ENCODE results near the gene VLDLR. TPM values are rescaled to one million over a fixed set of nuclear protein-coding genes. Genes with fewer than 3 reads are reported as not detected.

Gene VLDLR
- total and polyA plus RNA-seq, 2 of the 13 experiments (the other 11 are each of a cell fraction or from before 2014, with no cell fraction given), result 3.4 to 10.5 TPM

DNA sequence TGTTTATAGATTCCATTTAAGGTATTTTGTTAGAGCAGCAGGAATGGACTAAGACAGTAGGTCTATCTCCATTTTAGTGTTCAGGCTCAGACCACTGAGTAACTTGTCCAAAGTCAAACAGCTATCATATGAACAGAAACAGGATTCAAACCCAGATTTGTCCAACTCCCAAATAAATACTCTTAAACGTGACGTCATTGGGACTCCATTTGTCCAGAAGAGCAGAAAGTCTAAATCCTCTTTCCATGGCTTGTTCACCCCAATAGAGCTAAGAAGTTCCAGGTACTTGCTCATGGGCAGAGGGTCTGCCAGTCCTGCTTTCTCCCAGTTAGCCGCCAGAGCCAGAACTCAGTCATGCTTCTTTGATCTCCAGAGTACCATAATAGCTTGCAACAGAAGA lies 16.3 kb upstream of the VLDLR start:
- no peaks in the 10 kb centered on the region for H4K20me1 ChIP-seq (ENCODE audit: insufficient read depth, low read length)
- no peaks in the 10 kb centered on the region; a peak in 1 of 5 replicates for H3K27me3 ChIP-seq (ENCODE audit: control insufficient read depth in 1 of 2, insufficient read depth in 2 of 2, low read length in 2 of 2)
- FAIRE-seq, result no peak
- BruUV-seq (replicated peaks), result no TSS peak
- no peaks in the 10 kb centered on the region for H3K4me1 ChIP-seq (ENCODE audit: insufficient read depth, low read length)
- H3K9me3 ChIP-seq (ENCODE audit: low read length), result no peaks in the 10 kb centered on the region
- no peak for DNase-seq (ENCODE audit: low spot score)
- no peaks in the 10 kb centered on the region for H3K36me3 ChIP-seq (replicated peaks in 1 of 2; ENCODE audit: control insufficient read depth in 1 of 2, insufficient read depth in 2 of 2, low read length in 2 of 2)
- H3K27ac ChIP-seq (ENCODE audit: extremely low read length, insufficient read depth, low read length), result no peak overlapping the region
- WGBS (ENCODE audit: low lambda C conversion rate), result 37% methylated on average over 3 of the region's 3 CpGs
- H3K79me2 ChIP-seq (ENCODE audit: insufficient read depth, low read length), result no peaks in the 10 kb centered on the region
- H2AFZ ChIP-seq (ENCODE audit: low read length), result no peak overlapping the region
- in situ Hi-C loops (cut with HindIII; ENCODE audit: extremely low pct_ligation_motif_present, low pct_unique_long_range_greater_than_20kb), result no loop called here
- no peak overlapping the region for H3K4me2 ChIP-seq (ENCODE audit: low read depth, low read length)
- no peak overlapping the region for H3K4me3 ChIP-seq (replicated peaks in 1 of 3; ENCODE audit: insufficient read depth in 1 of 3, low read depth in 2 of 3, low read length in 3 of 3)
- ChIA-PET CTCF (ENCODE audit: low intra/inter-chr PET ratio, low total read pairs) (no interaction called here), POLR2A (no interaction called here)
- no peak for ATAC-seq
- intact Hi-C loops (cut with micrococcal nuclease; ENCODE audit: unreplicated experiment), result no loop called here
- no peak overlapping the region for H3K9ac ChIP-seq (ENCODE audit: insufficient read depth, low read depth, low read length)
- peak; percentile 95 for TF ChIP-seq ATF7 (IDR thresholded peaks at IDR 0.05)
- no peak for TF ChIP-seq ATF7 (CRISPR knock-in tag; IDR thresholded peaks at IDR 0.05)
- TF ChIP-seq RBM39 (IDR thresholded peaks at IDR 0.05; ENCODE audit: low read depth, low read length, poor library complexity, severe bottlenecking), result no peak
- peak; percentile 96 for TF ChIP-seq CREB1 (IDR thresholded peaks at IDR 0.05)
- no peak for TF ChIP-seq CREB1 (CRISPR knock-in tag; IDR thresholded peaks at IDR 0.05)

GRCh38 chr9:2608276-2608675 lies 13.3 kb upstream of the VLDLR start:
- no peaks in the 10 kb centered on the region for H3K36me3 ChIP-seq (replicated peaks in 1 of 2; ENCODE audit: control insufficient read depth in 1 of 2, insufficient read depth in 2 of 2, low read length in 2 of 2)
- in situ Hi-C loops (cut with HindIII; ENCODE audit: extremely low pct_ligation_motif_present, low pct_unique_long_range_greater_than_20kb), result no loop called here
- no peaks in the 10 kb centered on the region for H3K9me3 ChIP-seq (ENCODE audit: low read length)
- ATAC-seq (no peak), FAIRE-seq (no peak), DNase-seq (ENCODE audit: low spot score) (no peak)
- BruUV-seq (replicated peaks), result no TSS peak
- no peak overlapping the region for H3K27ac ChIP-seq (ENCODE audit: extremely low read length, insufficient read depth, low read length)
- intact Hi-C loops (cut with micrococcal nuclease; ENCODE audit: unreplicated experiment), result no loop called here
- ChIA-PET POLR2A (no interaction called here), CTCF (ENCODE audit: low intra/inter-chr PET ratio, low total read pairs) (no interaction called here)
- H3K4me3 ChIP-seq (replicated peaks in 1 of 3; ENCODE audit: insufficient read depth in 1 of 3, low read depth in 2 of 3, low read length in 3 of 3), result no peak overlapping the region
- WGBS (ENCODE audit: low lambda C conversion rate), result 65% methylated on average over 2 of the region's 2 CpGs
- H3K4me1 ChIP-seq (ENCODE audit: insufficient read depth, low read length), result no peaks in the 10 kb centered on the region
- H3K4me2 ChIP-seq (ENCODE audit: low read depth, low read length), result no peak overlapping the region
- no peaks in the 10 kb centered on the region; a peak in 1 of 5 replicates for H3K27me3 ChIP-seq (ENCODE audit: control insufficient read depth in 1 of 2, insufficient read depth in 2 of 2, low read length in 2 of 2)
- H4K20me1 ChIP-seq (ENCODE audit: insufficient read depth, low read length), result no peaks in the 10 kb centered on the region
- H2AFZ ChIP-seq (ENCODE audit: low read length), result no peak overlapping the region
- no peak overlapping the region for H3K9ac ChIP-seq (ENCODE audit: insufficient read depth, low read depth, low read length)
- H3K79me2 ChIP-seq (ENCODE audit: insufficient read depth, low read length), result no peaks in the 10 kb centered on the region
- TF ChIP-seq, protein P1, sequence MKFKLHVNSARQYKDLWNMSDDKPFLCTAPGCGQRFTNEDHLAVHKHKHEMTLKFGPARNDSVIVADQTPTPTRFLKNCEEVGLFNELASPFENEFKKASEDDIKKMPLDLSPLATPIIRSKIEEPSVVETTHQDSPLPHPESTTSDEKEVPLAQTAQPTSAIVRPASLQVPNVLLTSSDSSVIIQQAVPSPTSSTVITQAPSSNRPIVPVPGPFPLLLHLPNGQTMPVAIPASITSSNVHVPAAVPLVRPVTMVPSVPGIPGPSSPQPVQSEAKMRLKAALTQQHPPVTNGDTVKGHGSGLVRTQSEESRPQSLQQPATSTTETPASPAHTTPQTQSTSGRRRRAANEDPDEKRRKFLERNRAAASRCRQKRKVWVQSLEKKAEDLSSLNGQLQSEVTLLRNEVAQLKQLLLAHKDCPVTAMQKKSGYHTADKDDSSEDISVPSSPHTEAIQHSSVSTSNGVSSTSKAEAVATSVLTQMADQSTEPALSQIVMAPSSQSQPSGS (CRISPR knock-in tag; IDR thresholded peaks at IDR 0.05), result no peak
- TF ChIP-seq, protein P2, sequence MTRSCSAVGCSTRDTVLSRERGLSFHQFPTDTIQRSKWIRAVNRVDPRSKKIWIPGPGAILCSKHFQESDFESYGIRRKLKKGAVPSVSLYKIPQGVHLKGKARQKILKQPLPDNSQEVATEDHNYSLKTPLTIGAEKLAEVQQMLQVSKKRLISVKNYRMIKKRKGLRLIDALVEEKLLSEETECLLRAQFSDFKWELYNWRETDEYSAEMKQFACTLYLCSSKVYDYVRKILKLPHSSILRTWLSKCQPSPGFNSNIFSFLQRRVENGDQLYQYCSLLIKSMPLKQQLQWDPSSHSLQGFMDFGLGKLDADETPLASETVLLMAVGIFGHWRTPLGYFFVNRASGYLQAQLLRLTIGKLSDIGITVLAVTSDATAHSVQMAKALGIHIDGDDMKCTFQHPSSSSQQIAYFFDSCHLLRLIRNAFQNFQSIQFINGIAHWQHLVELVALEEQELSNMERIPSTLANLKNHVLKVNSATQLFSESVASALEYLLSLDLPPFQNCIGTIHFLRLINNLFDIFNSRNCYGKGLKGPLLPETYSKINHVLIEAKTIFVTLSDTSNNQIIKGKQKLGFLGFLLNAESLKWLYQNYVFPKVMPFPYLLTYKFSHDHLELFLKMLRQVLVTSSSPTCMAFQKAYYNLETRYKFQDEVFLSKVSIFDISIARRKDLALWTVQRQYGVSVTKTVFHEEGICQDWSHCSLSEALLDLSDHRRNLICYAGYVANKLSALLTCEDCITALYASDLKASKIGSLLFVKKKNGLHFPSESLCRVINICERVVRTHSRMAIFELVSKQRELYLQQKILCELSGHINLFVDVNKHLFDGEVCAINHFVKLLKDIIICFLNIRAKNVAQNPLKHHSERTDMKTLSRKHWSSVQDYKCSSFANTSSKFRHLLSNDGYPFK (CRISPR knock-in tag; IDR thresholded peaks at IDR 0.05; ENCODE audit: borderline replicate concordance), result no peak
- no peak for TF ChIP-seq ZNF703 (CRISPR knock-in tag; IDR thresholded peaks at IDR 0.05; ENCODE audit: borderline replicate concordance)
- no peak for TF ChIP-seq KLF15 (CRISPR knock-in tag; IDR thresholded peaks at IDR 0.05; ENCODE audit: borderline replicate concordance)
- no peak for TF ChIP-seq PAX8 (CRISPR knock-in tag; IDR thresholded peaks at IDR 0.05; ENCODE audit: borderline replicate concordance)
- no peak for TF ChIP-seq MYPOP (CRISPR knock-in tag; IDR thresholded peaks at IDR 0.05)
- no peak for TF ChIP-seq ZNF720 (CRISPR knock-in tag; IDR thresholded peaks at IDR 0.05)
- no peak for TF ChIP-seq ZNF253 (CRISPR knock-in tag; IDR thresholded peaks at IDR 0.05; ENCODE audit: borderline replicate concordance)
- TF ChIP-seq ZNF614 (CRISPR knock-in tag; IDR thresholded peaks at IDR 0.05; ENCODE audit: borderline replicate concordance), result no peak
- TF ChIP-seq SP5 (CRISPR knock-in tag; IDR thresholded peaks at IDR 0.05; ENCODE audit: borderline replicate concordance, low read depth), result no peak
